Mammary epithelial cell (primary cell): ENCODE results near the gene STX1B.

Source experiments
- EZH2 ChIP-seq: IDR thresholded peaks from 2 replicates; pipeline ENCODE4 v1.6.1; 2012; ENCODE audit warnings: low read length, inconsistent platforms, borderline replicate concordance
- TF ChIP-seq, protein P1 (sequence below), 2 donors: IDR thresholded peaks in 1 of 2; conservative IDR thresholded peaks in 1 of 2; 2 replicates each; pipeline ENCODE4 v1.5.1; 2011 to 2012; ENCODE audit warnings: inconsistent platforms in 2 of 2, low read length in 2 of 2, mild to moderate bottlenecking in 2 of 2, control low read depth in 1 of 2, low read depth in 1 of 2; ENCODE audit not compliant: insufficient read depth in 1 of 2; ENCODE audit errors: extremely low read depth in 1 of 2

DNA sequence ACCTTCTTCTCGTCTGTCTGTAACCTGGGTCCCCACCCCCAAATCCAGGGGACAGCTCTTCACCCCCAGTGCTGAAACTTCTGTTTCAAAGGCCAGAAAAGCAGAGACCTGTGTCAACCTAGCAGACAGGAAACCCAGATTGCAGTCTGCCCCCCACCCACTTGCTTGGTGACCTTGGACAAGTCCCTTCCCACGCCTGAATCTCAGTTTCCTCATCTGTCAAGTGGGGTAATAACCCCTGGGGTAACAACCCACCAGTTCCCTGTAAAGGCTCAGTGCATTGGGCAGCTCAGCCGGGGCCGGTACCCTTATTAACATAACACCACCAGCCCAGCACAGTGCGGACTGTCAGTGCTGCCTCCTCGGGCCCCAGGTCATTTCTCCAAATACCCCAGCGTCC, 1.3 kb downstream of the STX1B start:
- TF ChIP-seq, protein P1, sequence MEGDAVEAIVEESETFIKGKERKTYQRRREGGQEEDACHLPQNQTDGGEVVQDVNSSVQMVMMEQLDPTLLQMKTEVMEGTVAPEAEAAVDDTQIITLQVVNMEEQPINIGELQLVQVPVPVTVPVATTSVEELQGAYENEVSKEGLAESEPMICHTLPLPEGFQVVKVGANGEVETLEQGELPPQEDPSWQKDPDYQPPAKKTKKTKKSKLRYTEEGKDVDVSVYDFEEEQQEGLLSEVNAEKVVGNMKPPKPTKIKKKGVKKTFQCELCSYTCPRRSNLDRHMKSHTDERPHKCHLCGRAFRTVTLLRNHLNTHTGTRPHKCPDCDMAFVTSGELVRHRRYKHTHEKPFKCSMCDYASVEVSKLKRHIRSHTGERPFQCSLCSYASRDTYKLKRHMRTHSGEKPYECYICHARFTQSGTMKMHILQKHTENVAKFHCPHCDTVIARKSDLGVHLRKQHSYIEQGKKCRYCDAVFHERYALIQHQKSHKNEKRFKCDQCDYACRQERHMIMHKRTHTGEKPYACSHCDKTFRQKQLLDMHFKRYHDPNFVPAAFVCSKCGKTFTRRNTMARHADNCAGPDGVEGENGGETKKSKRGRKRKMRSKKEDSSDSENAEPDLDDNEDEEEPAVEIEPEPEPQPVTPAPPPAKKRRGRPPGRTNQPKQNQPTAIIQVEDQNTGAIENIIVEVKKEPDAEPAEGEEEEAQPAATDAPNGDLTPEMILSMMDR (conservative IDR thresholded peaks at IDR 0.05 in 1 of 2, IDR thresholded peaks at IDR 0.05 in 1 of 2; ENCODE audit: extremely low read depth in 1 of 2, insufficient read depth in 1 of 2, low read depth in 1 of 2, low read length in 2 of 2): no peak
- no peak for TF ChIP-seq EZH2
